Measurements from ENCODE around the gene CHRM3. TPM values are rescaled to one million over a fixed set of nuclear protein-coding genes. Genes with fewer than 3 reads are reported as not detected.
"Not testable (repeated sequence)": the region's sequence is repeated elsewhere in the genome, so short reads cannot be mapped to it uniquely, and the experiment has no call there.

Gene CHRM3
- total and polyA plus RNA-seq, 2 experiments from 2014 or later, result 0.93 to 1.6 TPM

GRCh38 chr1:239367196-239367810, 19.1 kb upstream of the CHRM3 start:
- Histone ChIP-seq H3K27ac (no peak overlapping the region), H3K27me3 (no peaks in the 10 kb centered on the region), H3K4me3 (no peak overlapping the region), H3K36me3 (no peaks in the 10 kb centered on the region), H3K9me3 (ENCODE audit: low read depth) (no peaks in the 10 kb centered on the region), H3K4me1 (ENCODE audit: low read depth) (no peaks in the 10 kb centered on the region)
- DNase-seq (ENCODE audit: low read depth in 1 of 2, low spot score in 1 of 2), result no peak
- TF ChIP-seq CTCF (IDR thresholded peaks at IDR 0.05; ENCODE audit: low read depth, low read length), result no peak

- no peaks in the 10 kb centered on the region for H3K4me1 ChIP-seq (ENCODE audit: low read depth)
- no peaks in the 10 kb centered on the region for H3K27me3 ChIP-seq
- no peak for DNase-seq (ENCODE audit: low read depth in 1 of 2, low spot score in 1 of 2)
- H3K36me3 ChIP-seq, result no peaks in the 10 kb centered on the region
- no peak overlapping the region for H3K4me3 ChIP-seq
- H3K9me3 ChIP-seq (ENCODE audit: low read depth), result no peaks in the 10 kb centered on the region
- H3K27ac ChIP-seq, result no peak overlapping the region
- TF ChIP-seq CTCF (IDR thresholded peaks at IDR 0.05; ENCODE audit: low read depth, low read length), result no peak
Measured at GRCh38 chr1:239368436-239369109, 17.8 kb upstream of the CHRM3 start.

- H3K27ac ChIP-seq; H3K36me3 ChIP-seq; H3K27me3 ChIP-seq; H3K9me3 ChIP-seq (ENCODE audit: low read depth); H3K4me3 ChIP-seq; H3K4me1 ChIP-seq (ENCODE audit: low read depth); DNase-seq (ENCODE audit: low read depth in 1 of 2, low spot score in 1 of 2): not testable (repeated sequence)
Measured at GRCh38 chr1:239370869-239371268, 15.5 kb upstream of the CHRM3 start.

GRCh38 chr1:239382666-239383065, 3.7 kb upstream of the CHRM3 start:
- H3K27me3 ChIP-seq, result peaks cover 55% of the 10 kb centered on the region
- no peak for TF ChIP-seq CTCF (IDR thresholded peaks at IDR 0.05; ENCODE audit: low read depth, low read length)
- DNase-seq (ENCODE audit: low read depth in 1 of 2, low spot score in 1 of 2), result no peak
- no peak overlapping the region for H3K4me3 ChIP-seq
- no peak overlapping the region for H3K27ac ChIP-seq
- H3K4me1 ChIP-seq (ENCODE audit: low read depth), result no peaks in the 10 kb centered on the region
- no peaks in the 10 kb centered on the region for H3K36me3 ChIP-seq
- no peaks in the 10 kb centered on the region for H3K9me3 ChIP-seq (ENCODE audit: low read depth)

- no peaks in the 10 kb centered on the region for H3K9me3 ChIP-seq (ENCODE audit: low read depth)
- DNase-seq (ENCODE audit: low read depth in 1 of 2, low spot score in 1 of 2), result no peak
- no peak for TF ChIP-seq CTCF (IDR thresholded peaks at IDR 0.05; ENCODE audit: low read depth, low read length)
- H3K27ac ChIP-seq, result no peak overlapping the region
- peaks cover 65% of the 10 kb centered on the region for H3K27me3 ChIP-seq
- no peaks in the 10 kb centered on the region for H3K4me1 ChIP-seq (ENCODE audit: low read depth)
- H3K4me3 ChIP-seq, result no peak overlapping the region
- H3K36me3 ChIP-seq, result no peaks in the 10 kb centered on the region
Measured at GRCh38 chr1:239383714-239384113, 2.7 kb upstream of the CHRM3 start.

Measured in cardiac muscle cell (in vitro differentiated cells and primary cell).